A204.1 (cell line): ENCODE data around the gene PRCC.
A peak's percentile ranks its signal among the peaks of the same experiment; 100 is the strongest.

Experiments
- FAIRE-seq: peaks from 2 replicates; lab custom pipeline; 2012; peaks lifted over from hg19 to GRCh38; lab: Jason Lieb, UNC

Gene PRCC

GRCh38 chr1:156797212-156797871 is 30.0 kb downstream of the PRCC start:
- FAIRE-seq, result peak; percentile 87

GRCh38 chr1:156801409-156802121 is 34.2 kb downstream of the PRCC start:
- no peak for FAIRE-seq

- no peak for FAIRE-seq
Observed at GRCh38 chr1:156802421-156802935, 35.1 kb downstream of the PRCC start.

GRCh38 chr1:156803086-156803851 is 35.9 kb downstream of the PRCC start:
- FAIRE-seq, result no peak

GRCh38 chr1:156804026-156804425 is 36.7 kb downstream of the PRCC start:
- FAIRE-seq, result no peak

GRCh38 chr1:156804572-156805243 is 37.4 kb downstream of the PRCC start:
- FAIRE-seq, result no peak

- no peak for FAIRE-seq
Observed at GRCh38 chr1:156805766-156806511, 38.6 kb downstream of the PRCC start.

- no peak for FAIRE-seq
Observed at GRCh38 chr1:156806512-156807440, 39.4 kb downstream of the PRCC start.

GRCh38 chr1:156807627-156808026 is 40.3 kb downstream of the PRCC start:
- no peak for FAIRE-seq

GRCh38 chr1:156808186-156809030 is 41.1 kb downstream of the PRCC start:
- FAIRE-seq, result no peak

GRCh38 chr1:156809281-156809680 is 41.9 kb downstream of the PRCC start:
- no peak for FAIRE-seq

GRCh38 chr1:156809711-156810366 is 42.5 kb downstream of the PRCC start:
- FAIRE-seq, result no peak

GRCh38 chr1:156811168-156811567 is 43.8 kb downstream of the PRCC start:
- no peak for FAIRE-seq

- no peak for FAIRE-seq
Observed at GRCh38 chr1:156812293-156812990, 45.1 kb downstream of the PRCC start.

- FAIRE-seq, result no peak
Observed at GRCh38 chr1:156813298-156813697, 46.0 kb downstream of the PRCC start.

GRCh38 chr1:156813750-156814570 is 46.6 kb downstream of the PRCC start:
- no peak for FAIRE-seq

- no peak for FAIRE-seq
Observed at GRCh38 chr1:156814571-156815260, 47.4 kb downstream of the PRCC start.
